Upper lobe of left lung (tissue), 4 donors: ENCODE measurements around the gene KRI1.

Experiments
- CTCF ChIP-seq, 6 experiments: fragments of 450-650 bp in 4 of 6; fragments of 200-600 bp in 2 of 6; sonication (generic) in 2 of 6; IDR thresholded peaks; one replicate each; pipeline ENCODE4 v1.5.1; 2016 to 2019; ENCODE audit warnings: antibody characterized with exemption in 6 of 6
- EP300 ChIP-seq, 4 donors: sonication (generic); formaldehyde crosslinking; IDR thresholded peaks; one replicate each; pipeline ENCODE4 v1.5.1; 2017; ENCODE audit warnings: antibody characterized with exemption in 4 of 4, control low read depth in 2 of 4

GRCh38 chr19:10580979-10581631 lies 15.3 kb upstream of the KRI1 start:
- TF ChIP-seq EP300 (IDR thresholded peaks at IDR 0.05) (no peak), CTCF (IDR thresholded peaks at IDR 0.05) (peak; percentile 96 to 99 (median 98))
